Fibroblast of pulmonary artery (primary cell): ENCODE measurements around the gene ST8SIA2.

Experiments
- DNase-seq: peaks from one replicate; pipeline ENCODE4 v3.0.0-alpha.2; 2010; ENCODE audit warnings: low read depth
- H3K4me3 ChIP-seq: replicated peaks from 2 replicates; pipeline ENCODE4 v1.5.1; 2011; ENCODE audit warnings: low read depth, mild to moderate bottlenecking, control low read depth, low read length, moderate library complexity
- TF ChIP-seq, protein P1 (sequence below): IDR thresholded peaks from 2 replicates; pipeline ENCODE4 v1.5.1; 2011; ENCODE audit warnings: mild to moderate bottlenecking, control low read depth, low read length, inconsistent platforms; ENCODE audit errors: missing control alignments

The ST8SIA2 gene

DNA sequence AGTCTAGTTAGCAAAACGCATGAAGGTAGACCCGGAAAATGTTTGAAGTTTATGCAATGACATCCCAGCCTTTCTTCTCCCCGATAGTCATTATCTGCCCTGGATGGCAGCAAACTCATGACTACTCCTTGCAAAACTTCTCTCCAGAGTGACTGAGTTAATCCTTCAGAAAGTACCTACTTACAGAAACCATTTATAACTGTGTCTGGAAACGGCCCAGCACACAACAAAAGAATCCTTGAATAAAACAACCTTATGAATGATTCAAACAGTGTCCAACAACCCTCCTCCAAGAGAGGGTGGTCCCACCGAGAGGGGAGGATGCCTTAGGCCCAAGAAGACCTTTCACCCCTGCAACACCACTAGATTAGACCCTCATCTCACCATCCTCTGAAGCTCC, 14.2 kb downstream of the ST8SIA2 start:
- DNase-seq, result no peak
- TF ChIP-seq, protein P1, sequence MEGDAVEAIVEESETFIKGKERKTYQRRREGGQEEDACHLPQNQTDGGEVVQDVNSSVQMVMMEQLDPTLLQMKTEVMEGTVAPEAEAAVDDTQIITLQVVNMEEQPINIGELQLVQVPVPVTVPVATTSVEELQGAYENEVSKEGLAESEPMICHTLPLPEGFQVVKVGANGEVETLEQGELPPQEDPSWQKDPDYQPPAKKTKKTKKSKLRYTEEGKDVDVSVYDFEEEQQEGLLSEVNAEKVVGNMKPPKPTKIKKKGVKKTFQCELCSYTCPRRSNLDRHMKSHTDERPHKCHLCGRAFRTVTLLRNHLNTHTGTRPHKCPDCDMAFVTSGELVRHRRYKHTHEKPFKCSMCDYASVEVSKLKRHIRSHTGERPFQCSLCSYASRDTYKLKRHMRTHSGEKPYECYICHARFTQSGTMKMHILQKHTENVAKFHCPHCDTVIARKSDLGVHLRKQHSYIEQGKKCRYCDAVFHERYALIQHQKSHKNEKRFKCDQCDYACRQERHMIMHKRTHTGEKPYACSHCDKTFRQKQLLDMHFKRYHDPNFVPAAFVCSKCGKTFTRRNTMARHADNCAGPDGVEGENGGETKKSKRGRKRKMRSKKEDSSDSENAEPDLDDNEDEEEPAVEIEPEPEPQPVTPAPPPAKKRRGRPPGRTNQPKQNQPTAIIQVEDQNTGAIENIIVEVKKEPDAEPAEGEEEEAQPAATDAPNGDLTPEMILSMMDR, result no peak
- no peak overlapping the region for H3K4me3 ChIP-seq

DNA sequence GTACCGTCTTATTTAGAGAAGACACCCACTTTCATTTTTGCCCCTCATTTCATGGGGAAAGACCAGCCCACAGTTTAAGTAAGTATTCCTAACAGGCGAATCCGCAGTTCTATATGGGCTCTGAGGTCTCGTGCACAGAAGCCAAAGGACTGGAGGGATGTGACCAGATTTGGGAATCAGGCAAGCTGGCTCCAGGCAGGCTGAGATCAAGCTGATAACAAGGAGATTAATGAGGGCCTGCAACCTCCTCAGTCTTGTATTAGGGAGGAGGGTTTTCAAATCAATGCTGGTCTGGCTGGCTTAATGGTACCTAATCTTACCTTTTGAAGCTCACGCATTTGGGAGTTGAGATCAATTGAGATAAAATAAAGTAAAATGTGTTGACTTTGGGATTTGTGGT, 15.3 kb downstream of the ST8SIA2 start:
- TF ChIP-seq, protein P1, result no peak
- no peak overlapping the region for H3K4me3 ChIP-seq
- DNase-seq, result no peak

DNA sequence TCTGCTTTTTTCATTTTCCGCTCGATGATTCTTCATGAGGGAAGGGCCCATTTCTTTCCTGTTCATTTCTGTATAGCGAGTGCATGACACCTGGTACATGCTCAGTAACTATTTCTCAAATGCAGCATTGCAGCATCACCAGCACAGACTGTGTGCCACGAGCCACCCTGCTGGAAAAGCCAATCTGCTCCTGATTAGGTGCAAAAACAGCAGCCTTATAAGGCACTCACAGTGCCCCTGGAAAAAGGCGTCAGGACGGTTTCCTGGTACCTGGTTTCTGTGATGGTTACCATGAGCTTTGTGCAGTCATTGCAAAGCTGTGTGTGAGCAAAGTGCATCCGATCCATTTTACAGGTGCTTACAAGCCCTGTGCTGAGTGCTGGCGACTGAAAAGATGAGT, 15.8 kb downstream of the ST8SIA2 start:
- TF ChIP-seq, protein P1, result no peak
- H3K4me3 ChIP-seq, result no peak overlapping the region
- no peak for DNase-seq

DNA sequence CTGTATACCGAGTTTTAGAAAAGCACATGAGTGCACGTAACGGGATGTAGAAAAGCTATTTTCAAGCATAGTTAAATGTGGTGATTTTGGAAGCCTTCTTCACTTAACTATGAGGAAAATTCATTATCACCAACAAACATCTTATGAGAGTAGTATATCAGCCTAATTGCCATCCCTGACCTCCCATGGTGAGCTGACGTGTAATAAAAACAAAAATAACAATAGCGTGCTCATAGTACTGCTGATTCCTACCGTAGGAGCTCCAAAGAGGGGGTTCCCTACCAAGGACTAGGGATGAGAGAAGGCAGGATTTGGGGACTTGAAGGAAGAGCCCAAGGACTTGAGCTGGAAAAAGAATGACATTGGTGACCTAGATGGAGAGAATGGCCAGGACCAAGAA, 16.9 kb downstream of the ST8SIA2 start:
- DNase-seq, result no peak
- TF ChIP-seq, protein P1, result no peak
- no peak overlapping the region for H3K4me3 ChIP-seq

DNA sequence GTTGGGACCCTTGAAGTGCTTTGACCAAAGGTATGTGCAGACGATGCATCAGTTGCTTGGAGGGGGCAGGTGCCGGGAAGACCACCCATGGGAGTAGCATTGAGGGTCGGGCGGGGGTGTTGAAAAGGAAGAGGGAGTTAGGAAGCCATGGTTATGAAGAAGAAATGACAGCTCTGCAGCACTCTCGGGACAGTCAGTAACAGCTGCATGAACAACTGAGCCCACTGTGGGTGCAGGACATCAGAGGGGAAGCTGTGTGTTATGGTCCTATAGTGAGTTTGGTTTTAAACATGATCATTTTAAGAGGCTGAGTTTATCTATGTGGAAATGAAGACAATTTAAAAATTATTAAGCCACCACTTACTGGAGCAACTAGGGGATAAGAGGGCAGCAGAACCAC, 17.6 kb downstream of the ST8SIA2 start:
- TF ChIP-seq, protein P1, result no peak
- H3K4me3 ChIP-seq, result no peak overlapping the region
- no peak for DNase-seq

DNA sequence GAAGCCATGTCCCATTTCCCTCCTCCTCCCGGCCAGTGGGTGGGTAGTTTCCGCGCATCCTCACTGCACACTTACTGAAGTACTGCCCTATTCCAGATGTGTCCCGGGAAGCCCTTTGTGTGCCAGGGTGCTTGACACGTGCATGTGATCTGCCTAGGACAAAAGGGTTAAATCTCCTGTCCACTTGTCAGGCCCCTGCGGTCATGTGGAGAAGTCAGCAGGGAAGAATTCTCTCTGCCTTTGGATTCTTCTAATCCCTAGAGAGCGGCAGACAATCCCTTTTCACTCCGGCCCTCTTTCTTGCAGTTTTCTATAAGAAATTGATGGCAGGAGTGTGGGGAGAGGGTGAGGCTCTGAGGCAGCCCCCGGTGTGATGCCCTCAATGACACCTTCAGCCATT, 19.8 kb downstream of the ST8SIA2 start:
- no peak for DNase-seq
- TF ChIP-seq, protein P1, result no peak

DNA sequence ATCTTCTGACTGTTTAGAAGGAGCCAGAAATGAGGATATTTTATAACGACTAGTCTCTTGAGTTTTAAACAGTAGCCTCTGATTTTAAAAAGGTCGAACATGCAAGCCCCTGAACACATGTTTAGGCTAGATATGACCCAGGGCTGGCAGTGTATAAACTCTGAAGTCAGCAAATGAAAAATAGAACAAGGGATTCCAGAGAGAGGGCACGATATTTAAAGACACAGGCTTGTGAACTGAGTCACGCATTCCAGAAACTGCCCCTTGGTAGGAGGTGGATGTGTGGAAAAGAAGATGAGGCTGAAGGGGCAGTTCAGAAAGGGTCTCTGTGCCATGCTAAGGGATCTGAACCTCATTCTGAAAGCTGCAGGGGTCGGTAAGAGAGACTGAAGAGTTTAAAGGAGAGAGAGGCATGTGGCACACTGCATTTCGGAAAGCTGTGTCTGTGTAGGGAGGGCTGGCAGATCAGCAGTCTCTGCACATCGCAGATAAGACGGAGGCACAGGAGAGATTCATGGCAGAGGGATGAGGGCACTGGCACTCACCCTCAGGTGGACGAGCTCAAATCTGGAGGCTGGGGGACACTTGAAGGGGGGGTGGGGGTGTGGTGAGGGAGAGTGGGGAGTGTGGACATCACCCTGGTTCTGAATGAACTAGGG, 22.1 kb downstream of the ST8SIA2 start:
- no peak for DNase-seq
- H3K4me3 ChIP-seq, result no peak overlapping the region
- TF ChIP-seq, protein P1, result no peak

More for the DNA sequence above, 19.8 kb downstream of the ST8SIA2 start:
- H3K4me3 ChIP-seq, result no peak overlapping the region
